T-helper 1 cell (primary cell): ENCODE data around the gene SLC22A1.
"Not testable (repeated sequence)": the region's sequence is repeated elsewhere in the genome, so short reads cannot be mapped to it uniquely, and the experiment has no call there.

ENCODE experiments used
- DNase-seq, 5 donors: peaks; one replicate each; pipeline ENCODE4 v3.0.0-alpha.2; 2012 to 2020
- total RNA-seq, 4 donors: gene quantifications; one replicate each; lab custom pipeline; 2026; lab: John Stamatoyannopoulos, UW

Gene SLC22A1
- 0.15 to 0.36 (median 0.29) reads per million in 4 donors for total RNA-seq

- no peak for DNase-seq
These were observed at the start of gene SLC22A1 for GRCh38 chr6:160121558-160121957. Gene SLC22A1 (plus strand): TSS chr6:160121815. CDS start chr6:160121936, 121 bp downstream.

GRCh38 chr6:160073272-160073671, 48.3 kb upstream of the SLC22A1 start:
- no peak for DNase-seq

GRCh38 chr6:160076009-160076408, 45.6 kb upstream of the SLC22A1 start:
- DNase-seq, result no peak

DNA sequence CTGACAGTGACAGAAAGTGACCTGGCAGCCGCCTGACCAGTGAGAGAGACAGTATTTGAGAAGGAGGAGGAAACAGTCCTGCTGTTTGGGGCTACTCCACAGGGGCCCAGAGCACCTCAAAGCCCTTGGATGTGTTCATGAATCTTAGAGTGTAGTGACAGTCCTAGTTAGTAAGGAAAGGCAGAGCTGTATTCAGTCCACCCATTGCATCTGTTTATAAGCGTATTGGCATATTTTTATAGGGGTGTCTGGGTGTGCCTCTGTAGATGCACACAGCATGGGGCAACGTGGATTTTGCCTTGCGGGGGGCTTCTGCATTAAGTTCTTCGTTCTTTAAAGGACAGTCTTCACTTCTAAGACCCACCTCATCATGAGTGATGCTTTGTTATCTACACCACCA, 44.6 kb upstream of the SLC22A1 start:
- DNase-seq, result no peak

- DNase-seq, result no peak
These were observed 44.1 kb upstream of the SLC22A1 start for GRCh38 chr6:160077526-160077925.

DNA sequence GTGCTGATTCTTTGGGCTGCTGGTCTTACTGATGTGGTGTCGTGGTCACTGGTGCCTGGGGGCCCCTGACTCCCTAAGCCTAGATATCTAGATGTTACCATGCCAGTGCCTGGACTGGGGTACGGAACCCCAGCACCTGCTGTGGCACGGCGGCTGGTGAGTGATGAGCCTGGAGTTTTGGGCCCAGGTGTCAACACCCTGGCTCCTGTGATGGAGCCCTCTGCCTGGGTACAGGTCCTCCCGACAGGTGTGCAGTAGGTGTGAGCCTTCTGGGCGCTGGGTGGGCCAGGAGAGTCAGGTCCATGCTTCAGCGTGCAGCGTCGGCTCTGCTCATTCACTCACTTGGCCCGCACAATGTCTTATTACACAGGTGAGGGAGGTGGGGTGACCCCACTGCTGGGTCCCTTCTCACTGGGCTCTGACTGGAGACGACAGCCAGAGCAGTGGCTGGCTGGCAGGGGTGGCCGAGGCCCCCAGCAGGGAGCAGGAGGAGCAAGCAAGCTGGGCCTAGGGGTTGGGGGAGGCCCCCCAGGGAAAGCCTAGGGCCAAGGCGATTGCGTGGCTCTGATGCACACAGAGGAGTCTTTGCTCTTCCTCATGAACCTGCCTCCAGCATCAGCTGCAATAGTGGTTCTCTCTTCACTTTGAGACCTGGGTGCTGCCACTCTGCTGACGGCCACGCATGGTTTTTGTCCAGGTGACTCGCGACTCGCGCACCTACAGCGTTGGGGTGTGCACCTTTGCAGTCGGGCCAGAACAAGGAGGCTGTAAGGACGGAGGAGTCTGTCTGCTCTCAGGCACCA, 42.5 kb upstream of the SLC22A1 start:
- DNase-seq, result no peak

GRCh38 chr6:160079686-160080043, 42.0 kb upstream of the SLC22A1 start:
- no peak for DNase-seq

GRCh38 chr6:160080097-160080496, 41.5 kb upstream of the SLC22A1 start:
- no peak for DNase-seq

DNA sequence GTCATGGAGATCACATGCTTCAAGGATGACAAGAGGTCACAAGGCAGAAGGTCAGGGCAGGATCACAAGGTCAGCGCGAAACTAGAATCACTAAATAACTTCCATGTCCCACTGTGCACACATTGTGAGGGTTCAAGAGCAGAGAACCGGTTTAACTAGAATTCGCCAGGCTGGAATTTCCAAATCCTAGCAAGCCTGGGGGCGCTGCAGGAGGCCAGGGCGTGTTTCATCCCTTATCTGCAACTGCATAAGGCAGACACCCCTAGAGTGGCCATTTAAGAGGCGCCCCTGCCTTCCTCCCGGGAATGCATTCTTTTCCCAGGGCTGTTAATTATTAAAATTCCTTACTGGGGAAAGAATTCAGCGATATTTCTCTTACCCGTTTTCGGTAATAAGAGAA, 40.2 kb upstream of the SLC22A1 start:
- no peak for DNase-seq

DNA sequence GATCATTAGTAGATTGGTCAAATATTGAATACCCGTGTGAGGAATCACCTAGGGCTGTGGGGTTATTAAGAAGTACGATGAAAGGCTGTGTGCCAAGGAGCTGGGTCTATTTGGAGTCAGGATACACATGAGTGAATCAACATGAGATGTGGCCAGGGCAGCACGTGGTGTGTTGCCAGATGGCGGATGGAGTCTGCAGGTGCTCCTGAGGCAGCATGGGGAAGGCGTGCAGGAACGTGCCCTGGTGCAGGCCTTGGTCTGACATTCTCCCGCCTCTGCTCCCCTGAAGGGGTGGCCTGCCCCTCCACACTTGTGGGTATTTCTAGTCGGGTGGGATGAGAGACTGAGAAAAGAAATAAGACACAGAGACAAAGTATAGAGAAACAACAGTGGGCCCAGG, 39.0 kb upstream of the SLC22A1 start:
- no peak for DNase-seq

GRCh38 chr6:160084198-160084776, 37.3 kb upstream of the SLC22A1 start:
- no peak for DNase-seq

- DNase-seq, result no peak
These were observed 36.4 kb upstream of the SLC22A1 start for GRCh38 chr6:160085226-160085625.

DNA sequence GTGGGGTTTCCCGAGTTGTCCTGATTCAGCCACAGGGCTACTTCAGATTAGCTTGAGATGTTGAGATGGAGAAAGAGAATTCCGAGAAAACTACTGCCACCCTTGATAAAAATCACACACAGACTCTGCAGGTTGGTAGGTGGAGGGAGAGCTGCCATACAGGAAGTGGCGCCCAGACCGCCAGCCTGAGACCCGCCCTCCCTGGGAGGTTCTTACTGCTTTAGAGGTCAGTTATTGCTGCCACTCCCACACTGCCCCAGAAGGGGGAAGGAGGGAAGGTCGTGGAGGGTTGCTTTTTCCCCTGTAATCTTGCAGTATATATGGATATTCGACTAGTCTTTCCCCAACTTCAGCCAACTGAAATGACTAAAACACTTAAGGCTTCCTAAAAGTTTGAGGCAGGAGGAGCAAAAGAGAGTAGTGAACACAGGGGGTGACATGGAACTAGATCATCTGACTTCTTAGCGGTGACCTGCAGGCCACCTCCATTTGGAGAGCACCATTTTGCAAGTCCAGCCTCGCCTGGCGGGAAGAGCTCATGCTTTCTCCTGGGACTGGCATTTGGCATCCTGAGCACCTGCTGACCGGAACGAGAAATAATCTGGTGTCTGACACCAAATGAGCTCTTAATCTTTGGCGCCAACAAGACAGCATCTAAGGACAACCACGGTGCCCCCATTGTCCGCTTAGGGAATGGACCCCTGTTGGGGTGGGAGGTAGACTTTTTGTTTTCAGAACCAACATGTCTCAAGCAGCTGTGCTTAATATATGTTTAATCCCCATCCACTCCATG, 35.7 kb upstream of the SLC22A1 start:
- DNase-seq, result no peak

DNA sequence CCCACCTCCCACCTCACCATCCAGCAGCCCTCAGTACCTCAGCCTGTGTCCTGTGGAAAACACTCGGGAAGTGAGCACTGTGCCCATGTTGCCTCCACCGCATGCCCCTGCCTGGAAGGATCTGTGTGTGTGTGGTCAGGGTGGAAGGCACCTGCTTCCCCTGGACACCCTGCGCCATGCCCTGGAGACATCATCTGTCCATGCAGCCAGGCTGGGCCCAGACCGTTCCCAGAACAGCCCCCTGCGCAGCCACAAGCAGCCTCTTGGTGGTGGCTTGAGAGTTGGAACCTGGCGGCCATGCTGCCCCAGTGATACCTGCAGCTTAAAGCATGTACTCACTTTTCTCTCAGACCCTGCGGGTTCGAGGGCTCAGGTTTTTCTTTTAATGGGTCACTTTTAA, 34.9 kb upstream of the SLC22A1 start:
- DNase-seq, result no peak

DNA sequence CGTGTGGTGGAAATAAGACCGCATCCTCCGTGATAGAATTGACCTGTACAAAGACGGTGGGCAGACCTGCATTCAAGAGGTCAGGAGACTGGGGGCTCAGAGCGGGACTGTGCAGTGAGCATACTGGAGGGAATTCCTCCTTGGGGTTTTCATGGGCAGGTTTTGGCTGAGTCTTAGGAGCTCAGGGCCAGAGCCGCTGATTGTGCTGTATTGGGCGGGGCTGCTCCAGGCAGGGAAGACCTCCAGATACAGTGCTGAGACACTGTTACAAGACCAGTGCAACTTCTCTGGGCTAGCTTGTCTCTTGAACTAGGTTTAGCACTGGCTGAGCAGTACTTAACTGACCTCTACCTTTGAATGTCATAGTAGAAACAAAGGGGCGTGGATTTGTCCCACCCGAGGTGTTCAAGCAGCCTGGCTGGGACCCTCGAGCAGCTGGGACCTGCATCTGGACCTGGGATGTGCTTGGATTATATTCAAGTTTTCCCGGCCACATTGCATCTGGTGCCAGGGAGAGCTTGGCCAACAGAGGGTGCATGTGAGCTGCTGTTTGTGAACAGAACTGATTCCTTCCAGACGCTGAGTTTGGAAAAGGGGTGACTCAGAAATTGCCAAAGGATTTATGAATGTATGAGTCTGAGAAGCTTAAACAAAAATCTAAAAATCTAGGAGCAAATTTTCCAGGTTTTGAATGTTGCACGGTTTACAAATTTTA, 33.4 kb upstream of the SLC22A1 start:
- DNase-seq, result no peak

- DNase-seq, result no peak
These were observed 32.7 kb upstream of the SLC22A1 start for GRCh38 chr6:160088784-160089533.

DNA sequence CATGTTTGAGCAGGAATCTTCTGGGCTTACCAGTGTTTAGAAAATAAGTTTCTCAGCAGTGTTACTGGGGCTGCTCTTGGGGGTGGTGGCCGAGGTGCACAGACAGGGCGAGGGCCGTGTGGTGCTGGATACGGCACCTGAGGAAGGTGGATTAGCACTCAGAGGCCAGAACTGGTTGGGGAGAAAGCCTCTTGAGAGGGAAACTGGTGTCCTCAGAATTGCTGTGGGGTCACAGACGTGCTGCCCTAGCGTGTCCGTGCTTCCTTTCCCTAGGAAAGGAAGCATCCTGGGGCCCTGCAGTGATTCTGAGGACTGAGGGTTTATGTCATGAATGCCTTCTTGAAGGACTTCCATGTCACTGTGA, 32.1 kb upstream of the SLC22A1 start:
- no peak for DNase-seq

GRCh38 chr6:160090442-160091239, 31.0 kb upstream of the SLC22A1 start:
- not testable (repeated sequence) for DNase-seq

DNA sequence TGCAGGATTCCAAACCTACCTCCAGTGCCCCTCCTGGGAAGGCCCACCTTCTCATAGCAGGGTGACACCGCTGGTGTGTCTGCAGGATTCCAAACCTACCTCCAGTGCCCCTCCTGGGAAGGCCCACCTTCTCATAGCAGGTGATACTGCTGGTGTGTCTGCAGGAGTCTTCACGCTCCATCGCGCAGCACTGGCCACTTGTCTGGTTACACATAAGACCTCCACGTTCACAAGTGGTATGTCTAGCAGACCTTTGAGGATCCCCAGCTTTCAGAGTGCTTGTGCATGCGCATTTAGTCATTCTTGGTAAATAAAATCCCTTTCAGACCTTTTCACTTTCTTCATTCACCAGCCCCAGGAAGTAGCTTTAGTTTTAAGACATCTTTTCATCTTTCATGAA, 29.4 kb upstream of the SLC22A1 start:
- not testable (repeated sequence) for DNase-seq

DNA sequence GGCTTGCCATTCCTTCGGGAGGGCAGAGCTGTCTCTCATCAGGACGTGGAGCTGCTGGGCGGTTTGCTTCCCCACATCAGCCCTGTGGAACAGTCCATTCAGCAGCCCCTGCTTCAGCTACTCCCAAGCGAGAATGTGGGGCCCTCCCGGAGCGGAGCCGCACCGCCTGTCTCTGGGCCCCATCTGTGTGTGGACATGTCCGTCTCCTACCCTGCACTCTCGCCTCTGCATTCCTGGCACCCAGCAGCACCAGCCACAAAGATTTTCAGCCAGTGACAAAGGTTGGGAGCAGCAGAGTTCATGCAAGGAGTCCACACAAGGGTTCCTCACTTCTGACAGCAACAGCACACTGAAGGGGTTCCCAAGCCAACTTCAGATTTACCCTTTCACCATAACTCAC, 29.0 kb upstream of the SLC22A1 start:
- DNase-seq, result no peak

GRCh38 chr6:160093061-160093460, 28.6 kb upstream of the SLC22A1 start:
- no peak for DNase-seq

- DNase-seq, result no peak
These were observed 27.7 kb upstream of the SLC22A1 start for GRCh38 chr6:160093946-160094345.
